Coronary artery (tissue), 2 donors: ENCODE results near the gene HSD17B13.
"Not testable (repeated sequence)": the region's sequence is repeated elsewhere in the genome, so short reads cannot be mapped to it uniquely, and the experiment has no call there.

Experiments
- DNase-seq: peaks from one replicate; pipeline ENCODE4 v3.0.0-alpha.2; 2017; ENCODE audit warnings: low spot score
- H3K27ac ChIP-seq, 2 donors: fragments of 200-600 bp; sonication (generic); one replicate each; pipeline ENCODE4 v1.5.1; 2016 to 2019
- H3K4me3 ChIP-seq: fragments of 200-600 bp; sonication (generic); 2 replicates; pipeline ENCODE4 v1.5.1; 2016; ENCODE audit warnings: mild to moderate bottlenecking, moderate library complexity
- CTCF ChIP-seq: fragments of 200-600 bp; sonication (generic); IDR thresholded peaks from one replicate; pipeline ENCODE4 v1.5.1; 2019; ENCODE audit warnings: antibody characterized with exemption

HSD17B13 gene

GRCh38 chr4:87316961-87317360, 5.7 kb downstream of the HSD17B13 start:
- TF ChIP-seq CTCF, result no peak
- no peak overlapping the region for H3K4me3 ChIP-seq
- H3K27ac ChIP-seq, result no peak overlapping the region
- no peak for DNase-seq

GRCh38 chr4:87315000-87315399, 7.7 kb downstream of the HSD17B13 start:
- H3K4me3 ChIP-seq, DNase-seq, H3K27ac ChIP-seq: not testable (repeated sequence)

GRCh38 chr4:87313756-87314155, 8.9 kb downstream of the HSD17B13 start:
- no peak for DNase-seq
- no peak for TF ChIP-seq CTCF
- H3K4me3 ChIP-seq, result no peak overlapping the region
- peak overlapping the region in 1 of 2 donors; percentile 9 for H3K27ac ChIP-seq

GRCh38 chr4:87311684-87312083, 11.0 kb downstream of the HSD17B13 start:
- H3K4me3 ChIP-seq, result no peak overlapping the region
- TF ChIP-seq CTCF, result no peak

GRCh38 chr4:87310691-87311335, 11.9 kb downstream of the HSD17B13 start:
- TF ChIP-seq CTCF, result no peak
- no peak overlapping the region for H3K4me3 ChIP-seq
- DNase-seq, result no peak
- H3K27ac ChIP-seq, result no peak overlapping the region

More at GRCh38 chr4:87311684-87312083, 11.0 kb downstream of the HSD17B13 start:
- no peak for DNase-seq
- H3K27ac ChIP-seq, result no peak overlapping the region

GRCh38 chr4:87309625-87310024, 13.1 kb downstream of the HSD17B13 start:
- TF ChIP-seq CTCF, result no peak
- no peak overlapping the region for H3K27ac ChIP-seq
- DNase-seq, result no peak
- no peak overlapping the region for H3K4me3 ChIP-seq

GRCh38 chr4:87306056-87306455, 16.6 kb downstream of the HSD17B13 start:
- H3K27ac ChIP-seq, result no peak overlapping the region
- H3K4me3 ChIP-seq, result no peak overlapping the region
- DNase-seq, result no peak
- no peak for TF ChIP-seq CTCF

- no peak for TF ChIP-seq CTCF
- DNase-seq, result no peak
- H3K27ac ChIP-seq, result no peak overlapping the region
- no peak overlapping the region for H3K4me3 ChIP-seq
These were observed 17.1 kb downstream of the HSD17B13 start for GRCh38 chr4:87305562-87305961.
